GM19240 (cell line): Measurements from ENCODE around the gene ZNRF2.
A peak's percentile ranks its signal among the peaks of the same experiment; 100 is the strongest.

Experiments
- DNase-seq: peaks from one replicate; pipeline ENCODE4 v3.0.0; 2011; ENCODE audit warnings: low spot score; ENCODE audit not compliant: insufficient read length

The ZNRF2 gene

GRCh38 chr7:30405179-30405578 lies 120.8 kb downstream of the ZNRF2 start:
- no peak for DNase-seq

- DNase-seq, result no peak
These were observed 122.4 kb downstream of the ZNRF2 start for GRCh38 chr7:30406664-30407425.

DNA sequence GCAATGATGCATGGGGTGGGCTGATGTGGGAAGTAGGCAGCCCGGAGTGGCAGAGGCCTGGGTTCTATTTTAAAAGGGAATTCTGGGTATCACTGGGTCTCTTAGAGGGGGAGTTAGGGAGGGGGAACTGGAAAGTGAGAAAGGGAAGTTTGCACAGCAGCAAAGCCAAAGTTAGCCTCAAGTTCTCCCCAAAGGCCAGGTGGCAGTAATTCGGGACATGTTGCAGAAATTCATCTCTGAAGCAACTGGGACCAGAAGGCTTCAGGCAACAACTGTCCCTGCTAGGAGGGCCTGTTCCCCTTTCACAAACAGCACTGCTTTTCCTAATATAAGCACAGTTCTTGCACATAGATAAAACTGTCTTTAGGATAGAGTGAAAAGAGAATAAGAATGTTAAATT lies 126.8 kb downstream of the ZNRF2 start:
- DNase-seq, result no peak

- no peak for DNase-seq
These were observed 127.5 kb downstream of the ZNRF2 start for GRCh38 chr7:30411897-30412296.

GRCh38 chr7:30412782-30413504 lies 128.5 kb downstream of the ZNRF2 start:
- DNase-seq, result peak; percentile 19

- DNase-seq, result no peak
These were observed 129.5 kb downstream of the ZNRF2 start for GRCh38 chr7:30413864-30414263.
